Astrocyte of the cerebellum (primary cell): ENCODE measurements around the gene MOV10.

Source experiments
- DNase-seq: peaks from one replicate; pipeline ENCODE4 v3.0.0-alpha.2; 2011; ENCODE audit warnings: low read depth
- H3K4me3 ChIP-seq: 2 replicates; pipeline ENCODE4 v1.5.1; 2011; ENCODE audit warnings: mild to moderate bottlenecking, low read depth, low read length, moderate library complexity
- CTCF ChIP-seq: IDR thresholded peaks from 2 replicates; pipeline ENCODE4 v1.5.1; 2012; ENCODE audit warnings: low read length, low read depth, moderate library complexity, mild to moderate bottlenecking; ENCODE audit errors: missing control alignments
- in situ Hi-C: cut with HindIII; loops from 2 replicates; pipeline ENCODE4 v1.10.0; 2017; ENCODE audit warnings: low sequenced_read_pairs

The MOV10 gene

GRCh38 chr1:112731451-112731850, 57.0 kb downstream of the MOV10 start:
- TF ChIP-seq CTCF, result no peak
- H3K4me3 ChIP-seq, result no peak overlapping the region
- in situ Hi-C loops, result no loop called here
- no peak for DNase-seq

GRCh38 chr1:112735752-112736151, 61.3 kb downstream of the MOV10 start:
- peak; percentile 5 for DNase-seq
- no peak for TF ChIP-seq CTCF
- H3K4me3 ChIP-seq, result no peak overlapping the region
- in situ Hi-C loops, result no loop called here

GRCh38 chr1:112737573-112737972, 63.1 kb downstream of the MOV10 start:
- in situ Hi-C loops, result no loop called here
- DNase-seq, result no peak
- TF ChIP-seq CTCF, result no peak
- no peak overlapping the region for H3K4me3 ChIP-seq

GRCh38 chr1:112743174-112744008, 68.9 kb downstream of the MOV10 start:
- no peak for DNase-seq
- peak overlapping the region; percentile 28 for H3K4me3 ChIP-seq

GRCh38 chr1:112744009-112744578, 69.6 kb downstream of the MOV10 start:
- in situ Hi-C loops, result no loop called here
- H3K4me3 ChIP-seq, result peak overlapping the region; percentile 28
- TF ChIP-seq CTCF, result peak; percentile 38
- DNase-seq, result no peak

More at GRCh38 chr1:112743174-112744008, 68.9 kb downstream of the MOV10 start:
- TF ChIP-seq CTCF, result no peak
- in situ Hi-C loops, result no loop called here

GRCh38 chr1:112748396-112748795, 73.9 kb downstream of the MOV10 start:
- no peak for DNase-seq
- in situ Hi-C loops, result no loop called here
- H3K4me3 ChIP-seq, result no peak overlapping the region
- no peak for TF ChIP-seq CTCF
